HFFc6 (cell line): Measurements from ENCODE around the gene USP24. TPM values are rescaled to one million over a fixed set of nuclear protein-coding genes. Genes with fewer than 3 reads are reported as not detected.
"Not testable (repeated sequence)": the region's sequence is repeated elsewhere in the genome, so short reads cannot be mapped to it uniquely, and the experiment has no call there.

Experiments used
- DNase-seq: peaks from one replicate; pipeline ENCODE4 v3.0.0-alpha.2; 2018
- H3K27ac Mint-ChIP-seq: 2 replicates; pipeline ENCODE4 v1.8.0; 2020; ENCODE audit warnings: mild to moderate bottlenecking, mixed read lengths
- H3K27me3 Mint-ChIP-seq: 2 replicates; pipeline ENCODE4 v1.8.0; 2021; ENCODE audit warnings: mild to moderate bottlenecking, moderate library complexity, mixed read lengths; ENCODE audit not compliant: insufficient read depth
- H3K36me3 Mint-ChIP-seq: 2 replicates; pipeline ENCODE4 v1.8.0; 2021; ENCODE audit warnings: low read depth, mixed read lengths
- H3K4me1 Mint-ChIP-seq: 2 replicates; pipeline ENCODE4 v1.8.0; 2020; ENCODE audit warnings: low read depth, mixed read lengths
- H3K4me3 Mint-ChIP-seq: 2 replicates; pipeline ENCODE4 v1.8.0; 2020; ENCODE audit warnings: mild to moderate bottlenecking, moderate library complexity, mixed read lengths
- H3K9me3 Mint-ChIP-seq: 2 replicates; pipeline ENCODE4 v1.8.0; 2020; ENCODE audit warnings: mild to moderate bottlenecking, mixed read lengths
- CTCF ChIP-seq: fragments of 200-600 bp; sonication (generic); IDR thresholded peaks from 2 replicates; pipeline ENCODE4 v1.5.0; 2021; ENCODE audit warnings: antibody characterized with exemption, mild to moderate bottlenecking
- total RNA-seq, 6 experiments: library from RNA; stranded (reverse); fragmentation: NEBNext Ultra II Directional; extraction: Animal tissue kit (Norgen Biotek cat#: 25700); gene quantifications; 2 replicates in 1 of 6; 3 replicates in 5 of 6; pipeline ENCODE4 v1.2.3, GENCODE V29; 2021

Gene USP24
- total RNA-seq, 6 experiments from 2014 or later = 22.5 to 27.8 (median 25.0) TPM

GRCh38 chr1:55234016-55234415 lies 18.9 kb upstream of the USP24 start:
- TF ChIP-seq CTCF = no peak
- H3K36me3 Mint-ChIP-seq = peaks cover 4% of the 10 kb centered on the region; the same call in 1 of the 2 replicates
- DNase-seq = peak; percentile 40
- peak overlapping the region; percentile 37; the same call in 1 of the 2 replicates for H3K4me3 Mint-ChIP-seq
- H3K4me1 Mint-ChIP-seq = peaks cover 52% of the 10 kb centered on the region
- H3K27ac Mint-ChIP-seq = peak overlapping the region; percentile 32; the same call in 1 of the 2 replicates
- peaks cover 18% of the 10 kb centered on the region for H3K27me3 Mint-ChIP-seq
- H3K9me3 Mint-ChIP-seq = no peaks in the 10 kb centered on the region

- 0 out of 2 replicates have a peak, but pooled peaks cover 4% of the 10 kb centered on the region for H3K9me3 Mint-ChIP-seq
- no peak for TF ChIP-seq CTCF
- peaks cover 18% of the 10 kb centered on the region for H3K27me3 Mint-ChIP-seq
- DNase-seq = peak; percentile 52
- no peak overlapping the region for H3K4me3 Mint-ChIP-seq
- H3K4me1 Mint-ChIP-seq = peaks cover 52% of the 10 kb centered on the region
- peak overlapping the region; percentile 32; the same call in 1 of the 2 replicates for H3K27ac Mint-ChIP-seq
- H3K36me3 Mint-ChIP-seq = peaks cover 8% of the 10 kb centered on the region; the same call in 1 of the 2 replicates
These were observed 18.1 kb upstream of the USP24 start for GRCh38 chr1:55233145-55233777.

- Mint-ChIP-seq H3K36me3 (peaks cover 8% of the 10 kb centered on the region; the same call in 1 of the 2 replicates), H3K27me3 (peaks cover 18% of the 10 kb centered on the region), H3K27ac (no peak overlapping the region), H3K4me3 (no peak overlapping the region), H3K9me3 (peaks cover 5% of the 10 kb centered on the region; the same call in 1 of the 2 replicates), H3K4me1 (peaks cover 52% of the 10 kb centered on the region)
- DNase-seq = no peak
- no peak for TF ChIP-seq CTCF
These were observed 17.4 kb upstream of the USP24 start for GRCh38 chr1:55232448-55233144.

GRCh38 chr1:55231745-55232144 lies 16.6 kb upstream of the USP24 start:
- no peak for DNase-seq
- TF ChIP-seq CTCF = no peak
- Mint-ChIP-seq H3K27ac (no peak overlapping the region), H3K36me3 (peaks cover 8% of the 10 kb centered on the region; the same call in 1 of the 2 replicates), H3K9me3 (peaks cover 10% of the 10 kb centered on the region), H3K4me3 (no peak overlapping the region), H3K4me1 (peaks cover 51% of the 10 kb centered on the region), H3K27me3 (peaks cover 18% of the 10 kb centered on the region)

GRCh38 chr1:55230659-55231058 lies 15.5 kb upstream of the USP24 start:
- Mint-ChIP-seq H3K9me3 (peaks cover 10% of the 10 kb centered on the region), H3K27me3 (peaks cover 18% of the 10 kb centered on the region), H3K4me3 (no peak overlapping the region), H3K4me1 (peaks cover 40% of the 10 kb centered on the region), H3K27ac (no peak overlapping the region), H3K36me3 (peaks cover 8% of the 10 kb centered on the region; the same call in 1 of the 2 replicates)
- DNase-seq = no peak
- TF ChIP-seq CTCF = no peak

GRCh38 chr1:55229726-55230125 lies 14.6 kb upstream of the USP24 start:
- H3K27ac Mint-ChIP-seq, H3K4me3 Mint-ChIP-seq, H3K9me3 Mint-ChIP-seq, H3K36me3 Mint-ChIP-seq, DNase-seq: not testable (repeated sequence)
- Mint-ChIP-seq H3K27me3 (peaks cover 23% of the 10 kb centered on the region), H3K4me1 (peaks cover 32% of the 10 kb centered on the region)
